RWPE2 (cell line): ENCODE data around the gene EMILIN1.
"Not testable (repeated sequence)": the region's sequence is repeated elsewhere in the genome, so short reads cannot be mapped to it uniquely, and the experiment has no call there.

ENCODE experiments used
- ATAC-seq: fragments of 200-7000 bp; cut with Tn5 transposase; 3 replicates; pipeline ENCODE4 v1.9.1; 2021; ENCODE audit warnings: low read depth
- DNase-seq: peaks from one replicate; pipeline ENCODE4 v3.0.0-alpha.2; 2020; ENCODE audit warnings: low spot score
- H3K27ac ChIP-seq: fragments of 450-650 bp; 2 replicates; pipeline ENCODE4 v1.5.1; 2017; ENCODE audit warnings: mild to moderate bottlenecking; ENCODE audit not compliant: poor library complexity, severe bottlenecking
- H3K27me3 ChIP-seq: fragments of 250-450 bp; sonication (Bioruptor Pico); 2 replicates; pipeline ENCODE4 v1.5.1; 2021; ENCODE audit warnings: mild to moderate bottlenecking, moderate library complexity; ENCODE audit not compliant: insufficient read depth, poor library complexity, severe bottlenecking
- H3K36me3 ChIP-seq: fragments of 250-450 bp; sonication (Bioruptor Pico); 2 replicates; pipeline ENCODE4 v1.5.1; 2020; ENCODE audit warnings: low read depth, mild to moderate bottlenecking, moderate library complexity
- H3K4me1 ChIP-seq: fragments of 250-450 bp; sonication (Bioruptor Pico); 2 replicates; pipeline ENCODE4 v1.5.1; 2021; ENCODE audit warnings: mild to moderate bottlenecking, moderate library complexity; ENCODE audit not compliant: insufficient read depth, poor library complexity, severe bottlenecking
- H3K4me3 ChIP-seq: fragments of 250-450 bp; sonication (Bioruptor Pico); 2 replicates; pipeline ENCODE4 v1.5.1; 2021; ENCODE audit warnings: mild to moderate bottlenecking, moderate library complexity; ENCODE audit not compliant: severe bottlenecking
- H3K9me3 ChIP-seq: fragments of 250-450 bp; sonication (Bioruptor Pico); 2 replicates; pipeline ENCODE4 v1.5.1; 2021; ENCODE audit warnings: mild to moderate bottlenecking, moderate library complexity; ENCODE audit not compliant: severe bottlenecking
- CTCF ChIP-seq: fragments of 450-650 bp; IDR thresholded peaks from one replicate; pipeline ENCODE4 v1.5.1; 2017; ENCODE audit warnings: mild to moderate bottlenecking, moderate library complexity; ENCODE audit not compliant: poor library complexity, severe bottlenecking

Gene EMILIN1

GRCh38 chr2:27072920-27073319, 5.5 kb upstream of the EMILIN1 start:
- ATAC-seq (no peak), DNase-seq (no peak)
- no peaks in the 10 kb centered on the region for H3K9me3 ChIP-seq
- no peak overlapping the region for H3K4me3 ChIP-seq
- H3K4me1 ChIP-seq: peaks cover 3% of the 10 kb centered on the region
- peaks cover 29% of the 10 kb centered on the region for H3K36me3 ChIP-seq
- H3K27ac ChIP-seq: no peak overlapping the region
- TF ChIP-seq CTCF: no peak
- H3K27me3 ChIP-seq: no peaks in the 10 kb centered on the region

GRCh38 chr2:27073782-27074181, 4.6 kb upstream of the EMILIN1 start:
- Histone ChIP-seq H3K36me3 (peaks cover 20% of the 10 kb centered on the region), H3K9me3 (no peaks in the 10 kb centered on the region), H3K27me3 (no peaks in the 10 kb centered on the region), H3K4me1 (peaks cover 3% of the 10 kb centered on the region), H3K27ac (no peak overlapping the region), H3K4me3 (no peak overlapping the region)
- no peak for TF ChIP-seq CTCF
- ATAC-seq: no peak
- DNase-seq: no peak

GRCh38 chr2:27074738-27075565, 3.5 kb upstream of the EMILIN1 start:
- no peaks in the 10 kb centered on the region for H3K9me3 ChIP-seq
- peaks cover 9% of the 10 kb centered on the region for H3K36me3 ChIP-seq
- TF ChIP-seq CTCF: no peak
- H3K4me1 ChIP-seq: peaks cover 3% of the 10 kb centered on the region
- ATAC-seq: no peak
- H3K27me3 ChIP-seq: no peaks in the 10 kb centered on the region
- no peak for DNase-seq
- no peak overlapping the region for H3K27ac ChIP-seq
- H3K4me3 ChIP-seq: no peak overlapping the region

GRCh38 chr2:27075566-27075871, 2.9 kb upstream of the EMILIN1 start:
- H3K36me3 ChIP-seq, H3K27ac ChIP-seq, ATAC-seq, H3K9me3 ChIP-seq, H3K4me1 ChIP-seq, H3K4me3 ChIP-seq, H3K27me3 ChIP-seq, DNase-seq: not testable (repeated sequence)

- DNase-seq: no peak
- TF ChIP-seq CTCF: no peak
- no peak overlapping the region for H3K4me3 ChIP-seq
- no peak overlapping the region for H3K27ac ChIP-seq
- ATAC-seq: no peak
- peaks cover under 1% of the 10 kb centered on the region for H3K4me1 ChIP-seq
- H3K27me3 ChIP-seq: no peaks in the 10 kb centered on the region
- H3K36me3 ChIP-seq: no peaks in the 10 kb centered on the region
- H3K9me3 ChIP-seq: no peaks in the 10 kb centered on the region
Measured at GRCh38 chr2:27076323-27076722, 2.1 kb upstream of the EMILIN1 start.
